Activated CD8-positive, alpha-beta T cell treated with anti-CD3 and anti-CD28 coated beads for 36 hours (primary cell): ENCODE data around the gene ABHD14A. TPM values are rescaled to one million over a fixed set of nuclear protein-coding genes. Genes with fewer than 3 reads are reported as not detected.

Source experiments
- ATAC-seq: fragments of 200-7000 bp; cut with Tn5 transposase; one replicate; pipeline ENCODE4 v1.10.0; 2021; ENCODE audit warnings: mild to moderate bottlenecking, moderate library complexity
- CTCF ChIA-PET: fragments of 350-600 bp; sonication (Branson Sonifier 250); formaldehyde crosslinking; loops from one replicate; lab custom pipeline; 2021; ENCODE audit warnings: antibody characterized with exemption; lab: Charles Lee
- POLR2A ChIA-PET: fragments of 350-600 bp; sonication (Branson Sonifier 250); formaldehyde crosslinking; loops from one replicate; lab custom pipeline; 2021; ENCODE audit warnings: antibody characterized with exemption; lab: Charles Lee
- DNase-seq: peaks from one replicate; pipeline ENCODE4 v3.0.0-alpha.2; 2020
- H3K27ac Mint-ChIP-seq: one replicate; pipeline ENCODE4 v1.8.0; 2021; ENCODE audit warnings: mild to moderate bottlenecking, mixed read lengths
- H3K27me3 Mint-ChIP-seq: one replicate; pipeline ENCODE4 v1.8.0; 2021; ENCODE audit warnings: mixed read lengths
- H3K36me3 Mint-ChIP-seq: one replicate; pipeline ENCODE4 v1.8.0; 2021; ENCODE audit warnings: low read depth, mixed read lengths
- H3K4me1 Mint-ChIP-seq: one replicate; pipeline ENCODE4 v1.8.0; 2021; ENCODE audit warnings: low read depth, mixed read lengths
- H3K4me3 Mint-ChIP-seq: one replicate; pipeline ENCODE4 v1.8.0; 2021; ENCODE audit warnings: mild to moderate bottlenecking, moderate library complexity, mixed read lengths
- H3K9me3 Mint-ChIP-seq: one replicate; pipeline ENCODE4 v1.8.0; 2021; ENCODE audit warnings: mixed read lengths
- CTCF ChIP-seq: fragments of 200-600 bp; IDR thresholded peaks from one replicate; pipeline ENCODE4 v1.8.0; 2022; ENCODE audit warnings: antibody characterized with exemption, mild to moderate bottlenecking
- intact Hi-C: fragments of 100-400 bp; cut with micrococcal nuclease; formaldehyde crosslinking; loops from one replicate; pipeline ENCODE4 v1.10.0; 2022
- total RNA-seq, 2 experiments: library from RNA; stranded (reverse); gene quantifications; one replicate each; pipeline ENCODE4 v1.2.3, GENCODE V29; 2021

ABHD14A gene
- total RNA-seq, 2 experiments from 2014 or later: 8.9 to 9.5 TPM

- peak; percentile 93 for TF ChIP-seq CTCF
- peaks cover 28% of the 10 kb centered on the region for H3K4me1 Mint-ChIP-seq
- peak within 1 kb of the TSS; percentile 90 for H3K27ac Mint-ChIP-seq
- intact Hi-C loops: loop anchor here (5.0 kb wide), 1 partner anchor 40 kb away; the partner anchor contains the start of gene ACY1
- DNase-seq: peak; percentile 100
- peak; percentile 93 for ATAC-seq
- H3K4me3 Mint-ChIP-seq: peak within 1 kb of the TSS; percentile 83
- ChIA-PET POLR2A (interaction anchor here (0.8 to 2.6 kb wide), 14 partner anchors 8 to 54 kb away, joined by 3 to 17 read pairs (median 4); partner anchors contain the start of genes ABHD14A, ABHD14B, ACY1 and RPL29), CTCF (interaction anchor here (0.6 to 3.0 kb wide), 30 partner anchors 8 to 288 kb away, joined by 3 to 37 read pairs (median 4); partner anchors contain the start of genes ABHD14A, ABHD14B, ACY1 and DUSP7)
- H3K27me3 Mint-ChIP-seq: no peaks in the 10 kb centered on the region
- peaks cover 24% of the 10 kb centered on the region for H3K36me3 Mint-ChIP-seq
- H3K9me3 Mint-ChIP-seq: no peaks in the 10 kb centered on the region
These were observed 32.9 kb upstream of the ABHD14A start, which contains the start of the genes PARP3 and RRP9 for GRCh38 chr3:51941798-51942602. Gene PARP3 (plus strand): TSS chr3:51942363. CDS start chr3:51943356, 993 bp downstream. Gene RRP9 (minus strand): TSS chr3:51941904. CDS start chr3:51941867, 37 bp downstream.

- Mint-ChIP-seq H3K4me3 (peak overlapping the region; percentile 83), H3K27ac (peak overlapping the region; percentile 90), H3K4me1 (peaks cover 28% of the 10 kb centered on the region), H3K27me3 (no peaks in the 10 kb centered on the region), H3K36me3 (peaks cover 17% of the 10 kb centered on the region), H3K9me3 (no peaks in the 10 kb centered on the region)
- intact Hi-C loops: loop anchor here (5.0 kb wide), 1 partner anchor 39 kb away; the partner anchor contains the start of gene ACY1
- DNase-seq: peak; percentile 81
- ChIA-PET POLR2A (interaction anchor here (0.9 to 2.6 kb wide), 12 partner anchors 8 to 53 kb away, joined by 3 to 17 read pairs (median 5); partner anchors contain the start of genes ABHD14A, ABHD14B and RPL29), CTCF (interaction anchor here (0.8 to 3.0 kb wide), 15 partner anchors 10 to 287 kb away, joined by 3 to 37 read pairs (median 7); partner anchors contain the start of genes ABHD14A, ABHD14B, ACY1 and DUSP7)
- no peak for TF ChIP-seq CTCF
- peak; percentile 40 for ATAC-seq
These were observed 32.0 kb upstream of the ABHD14A start for GRCh38 chr3:51942603-51943450.

GRCh38 chr3:51943451-51944391 is 31.1 kb upstream of the ABHD14A start:
- no peak for TF ChIP-seq CTCF
- Mint-ChIP-seq H3K4me3 (no peak overlapping the region), H3K27ac (no peak overlapping the region), H3K36me3 (peaks cover 11% of the 10 kb centered on the region), H3K27me3 (no peaks in the 10 kb centered on the region), H3K9me3 (no peaks in the 10 kb centered on the region), H3K4me1 (peaks cover 25% of the 10 kb centered on the region)
- intact Hi-C loops: loop anchor here (5.0 kb wide), 1 partner anchor 39 kb away; the partner anchor contains the start of gene ACY1
- ChIA-PET POLR2A (interaction anchor here (1.0 to 2.6 kb wide), 7 partner anchors 8 to 52 kb away, joined by 3 to 17 read pairs (median 7); partner anchors contain the start of genes ABHD14A, ABHD14B and RPL29), CTCF (interaction anchor here (1.0 to 3.0 kb wide), 7 partner anchors 9 to 286 kb away, joined by 3 to 37 read pairs (median 14); partner anchors contain the start of genes ABHD14A, ABHD14B, ACY1 and PCBP4)
- DNase-seq: no peak
- ATAC-seq: no peak
